WTC11 (cell line): ENCODE data around the gene SLC22A9. TPM values are rescaled to one million over a fixed set of nuclear protein-coding genes. Genes with fewer than 3 reads are reported as not detected.

Source experiments
- ATAC-seq: fragments of 200-7000 bp; cut with Tn5 transposase; 2 replicates; pipeline ENCODE4 v1.10.0; 2021; ENCODE audit warnings: mild to moderate bottlenecking, moderate library complexity
- CTCF ChIA-PET: fragments of 300-600 bp; sonication (Branson Sonifier 250); formaldehyde crosslinking; loops from one replicate; lab custom pipeline; 2021; ENCODE audit warnings: antibody characterized with exemption; lab: Charles Lee
- POLR2A ChIA-PET: fragments of 350-600 bp; sonication (Branson Sonifier 250); formaldehyde crosslinking; loops from one replicate; lab custom pipeline; 2021; ENCODE audit warnings: antibody characterized with exemption; lab: Charles Lee
- DNase-seq: peaks from one replicate; pipeline ENCODE4 v3.0.0; 2021; ENCODE audit warnings: low spot score
- H3K27ac Mint-ChIP-seq: 2 replicates; pipeline ENCODE4 v1.8.0; 2021; ENCODE audit warnings: mixed read lengths
- H3K27me3 Mint-ChIP-seq: 2 replicates; pipeline ENCODE4 v1.8.0; 2021; ENCODE audit warnings: low read depth, mild to moderate bottlenecking, moderate library complexity, mixed read lengths
- H3K36me3 Mint-ChIP-seq: 2 replicates; pipeline ENCODE4 v1.8.0; 2021; ENCODE audit warnings: mixed read lengths
- H3K4me1 Mint-ChIP-seq: 2 replicates; pipeline ENCODE4 v1.8.0; 2022; ENCODE audit warnings: mixed read lengths
- H3K4me3 Mint-ChIP-seq: 2 replicates; pipeline ENCODE4 v1.8.0; 2021; ENCODE audit warnings: mild to moderate bottlenecking, moderate library complexity, mixed read lengths
- H3K9me3 Mint-ChIP-seq: 2 replicates; pipeline ENCODE4 v1.8.0; 2021; ENCODE audit warnings: mixed read lengths
- AR ChIP-seq: fragments of 250-450 bp; sonication (Bioruptor Pico); IDR thresholded peaks from 2 replicates; pipeline ENCODE4 v1.9.0; 2021; ENCODE audit warnings: mild to moderate bottlenecking
- CDX4 ChIP-seq: fragments of 250-450 bp; sonication (Bioruptor Pico); IDR thresholded peaks from 2 replicates; pipeline ENCODE4 v1.9.0; 2021; ENCODE audit warnings: moderate library complexity, mild to moderate bottlenecking, inconsistent platforms, borderline replicate concordance
- CTCF ChIP-seq: fragments of 200-600 bp; IDR thresholded peaks from 2 replicates; pipeline ENCODE4 v1.8.0; 2022; ENCODE audit warnings: antibody characterized with exemption
- EMX1 ChIP-seq: fragments of 250-450 bp; sonication (Bioruptor Pico); IDR thresholded peaks from 2 replicates; pipeline ENCODE4 v1.8.0; 2021; ENCODE audit warnings: mild to moderate bottlenecking
- ESRRA ChIP-seq: sonication (generic); formaldehyde crosslinking; IDR thresholded peaks from 2 replicates; pipeline ENCODE4 v1.8.1; 2022; ENCODE audit warnings: mild to moderate bottlenecking, missing genetic modification reagents, borderline replicate concordance
- FOXJ3 ChIP-seq: sonication (generic); formaldehyde crosslinking; IDR thresholded peaks from 2 replicates; pipeline ENCODE4 v1.9.0; 2021; ENCODE audit warnings: missing genetic modification reagents, mild to moderate bottlenecking, borderline replicate concordance
- FOXK1 ChIP-seq: sonication (generic); formaldehyde crosslinking; IDR thresholded peaks from 2 replicates; pipeline ENCODE4 v1.8.0; 2022; ENCODE audit warnings: mild to moderate bottlenecking, moderate library complexity, missing genetic modification reagents
- FOXP1 ChIP-seq: sonication (generic); formaldehyde crosslinking; IDR thresholded peaks from 2 replicates; pipeline ENCODE4 v1.8.0; 2022; ENCODE audit warnings: missing genetic modification reagents, mild to moderate bottlenecking, moderate library complexity, borderline replicate concordance
- GABPB1 ChIP-seq: sonication (generic); formaldehyde crosslinking; IDR thresholded peaks from 2 replicates; pipeline ENCODE4 v1.8.1; 2023; ENCODE audit warnings: mild to moderate bottlenecking, missing genetic modification reagents
- IRF2 ChIP-seq: sonication (generic); formaldehyde crosslinking; IDR thresholded peaks from 2 replicates; pipeline ENCODE4 v1.8.0; 2022; ENCODE audit warnings: low read depth, missing genetic modification reagents, borderline replicate concordance
- KAT7 ChIP-seq: sonication (generic); formaldehyde crosslinking; IDR thresholded peaks from 2 replicates; pipeline ENCODE4 v1.8.1; 2023; ENCODE audit warnings: missing genetic modification reagents, mild to moderate bottlenecking, borderline replicate concordance
- NR1H2 ChIP-seq: sonication (generic); formaldehyde crosslinking; IDR thresholded peaks from 2 replicates; pipeline ENCODE4 v1.9.0; 2021; ENCODE audit warnings: mild to moderate bottlenecking, moderate library complexity, missing genetic modification reagents
- OVOL2 ChIP-seq: fragments of 250-450 bp; sonication (Bioruptor Pico); IDR thresholded peaks from 2 replicates; pipeline ENCODE4 v1.9.0; 2021; ENCODE audit warnings: mild to moderate bottlenecking, borderline replicate concordance
- PRDM15 ChIP-seq: sonication (generic); formaldehyde crosslinking; IDR thresholded peaks from 2 replicates; pipeline ENCODE4 v1.8.0; 2022; ENCODE audit warnings: missing genetic modification reagents
- PRRX2 ChIP-seq: fragments of 250-450 bp; sonication (Bioruptor Pico); IDR thresholded peaks from 2 replicates; pipeline ENCODE4 v1.8.0; 2021; ENCODE audit warnings: mild to moderate bottlenecking
- RORB ChIP-seq: fragments of 250-450 bp; sonication (Bioruptor Pico); IDR thresholded peaks from 2 replicates; pipeline ENCODE4 v1.9.0; 2021; ENCODE audit warnings: mild to moderate bottlenecking
- SOX15 ChIP-seq: fragments of 250-450 bp; sonication (Bioruptor Pico); IDR thresholded peaks from 2 replicates; pipeline ENCODE4 v1.9.0; 2021; ENCODE audit warnings: mild to moderate bottlenecking
- TCF7 ChIP-seq: sonication (generic); formaldehyde crosslinking; IDR thresholded peaks from 2 replicates; pipeline ENCODE4 v1.8.0; 2022; ENCODE audit warnings: mild to moderate bottlenecking, low read depth, missing genetic modification reagents, moderate library complexity
- USF1 ChIP-seq: sonication (generic); formaldehyde crosslinking; IDR thresholded peaks from 2 replicates; pipeline ENCODE4 v1.8.0; 2022; ENCODE audit warnings: mild to moderate bottlenecking, missing genetic modification reagents
- ZBTB43 ChIP-seq: sonication (generic); formaldehyde crosslinking; IDR thresholded peaks from 2 replicates; pipeline ENCODE4 v1.8.1; 2023; ENCODE audit warnings: mild to moderate bottlenecking, missing genetic modification reagents
- ZNF121 ChIP-seq: sonication (generic); formaldehyde crosslinking; IDR thresholded peaks from 2 replicates; pipeline ENCODE4 v1.8.0; 2023; ENCODE audit warnings: missing genetic modification reagents
- ZNF219 ChIP-seq: sonication (generic); formaldehyde crosslinking; IDR thresholded peaks from 2 replicates; pipeline ENCODE4 v1.8.0; 2023; ENCODE audit warnings: missing genetic modification reagents, mild to moderate bottlenecking, borderline replicate concordance
- ZNF396 ChIP-seq: fragments of 250-450 bp; sonication (Bioruptor Pico); IDR thresholded peaks from 2 replicates; pipeline ENCODE4 v1.8.0; 2021; ENCODE audit warnings: mild to moderate bottlenecking, moderate library complexity, borderline replicate concordance
- total RNA-seq: library from RNA; stranded (reverse); gene quantifications from 3 replicates; pipeline ENCODE4 v1.2.3, GENCODE V29; 2021

SLC22A9 gene
- total RNA-seq, 1 experiment from 2014 or later, result not detected

GRCh38 chr11:63406458-63406857 is 36.9 kb downstream of the SLC22A9 start (continued):
- TF ChIP-seq PRDM15 (no peak), TCF7 (no peak), FOXK1 (no peak), IRF2 (no peak), NR1H2 (no peak)
- TF ChIP-seq, all 79 proteins: peak for 0

GRCh38 chr11:63417174-63417852 is 47.7 kb downstream of the SLC22A9 start:
- H3K9me3 Mint-ChIP-seq, result peaks cover 49% of the 10 kb centered on the region
- H3K4me3 Mint-ChIP-seq, result no peak overlapping the region
- peaks cover 26% of the 10 kb centered on the region for H3K36me3 Mint-ChIP-seq
- no peak overlapping the region for H3K27ac Mint-ChIP-seq
- ChIA-PET CTCF (no interaction called here), POLR2A (no interaction called here)
- no peak for DNase-seq
- ATAC-seq, result no peak
- peaks cover 8% of the 10 kb centered on the region for H3K4me1 Mint-ChIP-seq
- H3K27me3 Mint-ChIP-seq, result peaks cover 26% of the 10 kb centered on the region
- TF ChIP-seq ZNF396 (CRISPR knock-in tag) (no peak), USF1 (CRISPR knock-in tag) (no peak), ZNF121 (CRISPR knock-in tag) (no peak), OVOL2 (CRISPR knock-in tag) (no peak), TCF7 (no peak), KAT7 (CRISPR knock-in tag) (no peak), ZBTB43 (CRISPR knock-in tag) (no peak), SOX15 (no peak), FOXP1 (CRISPR knock-in tag) (no peak), AR (CRISPR knock-in tag) (no peak)

GRCh38 chr11:63427971-63428508 is 58.5 kb downstream of the SLC22A9 start:
- ChIA-PET CTCF (interaction anchor here (0.7 to 1.8 kb wide), 10 partner anchors 18 to 207 kb away, joined by 3 to 16 read pairs (median 4); partner anchors contain the start of gene PLAAT5), POLR2A (interaction anchor here (0.5 kb wide), 1 partner anchor 226 kb away, joined by 4 read pairs; no protein-coding TSS in a partner anchor)
- Mint-ChIP-seq H3K27ac (no peak overlapping the region), H3K27me3 (peaks cover 17% of the 10 kb centered on the region), H3K9me3 (peaks cover 52% of the 10 kb centered on the region), H3K36me3 (peaks cover 52% of the 10 kb centered on the region), H3K4me3 (no peak overlapping the region), H3K4me1 (peaks cover 15% of the 10 kb centered on the region)
- TF ChIP-seq FOXJ3 (CRISPR knock-in tag), result no peak
- TF ChIP-seq CDX4 (CRISPR knock-in tag), result no peak
- no peak for TF ChIP-seq RORB (CRISPR knock-in tag)
- TF ChIP-seq ZNF219 (CRISPR knock-in tag), result no peak
- no peak for TF ChIP-seq EMX1 (CRISPR knock-in tag)
- TF ChIP-seq NR1H2, result no peak
- TF ChIP-seq GABPB1 (CRISPR knock-in tag), result no peak
- TF ChIP-seq ESRRA, result no peak
- peak; percentile 22; the same call in 1 of the 2 replicates for TF ChIP-seq CTCF
- 0 out of 2 replicates have a peak, but pooled peaks have one; percentile 9 for TF ChIP-seq PRRX2 (CRISPR knock-in tag)
- peak; percentile 88 for ATAC-seq
- DNase-seq, result peak; percentile 49
